IPS-11a (cell line): Measurements from ENCODE around the gene ZCCHC9.
"Not testable (repeated sequence)": the region's sequence is repeated elsewhere in the genome, so short reads cannot be mapped to it uniquely, and the experiment has no call there.

Experiments used
- H3K4me3 ChIP-seq: one replicate; pipeline ENCODE4 v1.5.1; 2013; ENCODE audit warnings: low read depth, low read length, control low read depth

Gene ZCCHC9, protein sequence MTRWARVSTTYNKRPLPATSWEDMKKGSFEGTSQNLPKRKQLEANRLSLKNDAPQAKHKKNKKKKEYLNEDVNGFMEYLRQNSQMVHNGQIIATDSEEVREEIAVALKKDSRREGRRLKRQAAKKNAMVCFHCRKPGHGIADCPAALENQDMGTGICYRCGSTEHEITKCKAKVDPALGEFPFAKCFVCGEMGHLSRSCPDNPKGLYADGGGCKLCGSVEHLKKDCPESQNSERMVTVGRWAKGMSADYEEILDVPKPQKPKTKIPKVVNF

DNA sequence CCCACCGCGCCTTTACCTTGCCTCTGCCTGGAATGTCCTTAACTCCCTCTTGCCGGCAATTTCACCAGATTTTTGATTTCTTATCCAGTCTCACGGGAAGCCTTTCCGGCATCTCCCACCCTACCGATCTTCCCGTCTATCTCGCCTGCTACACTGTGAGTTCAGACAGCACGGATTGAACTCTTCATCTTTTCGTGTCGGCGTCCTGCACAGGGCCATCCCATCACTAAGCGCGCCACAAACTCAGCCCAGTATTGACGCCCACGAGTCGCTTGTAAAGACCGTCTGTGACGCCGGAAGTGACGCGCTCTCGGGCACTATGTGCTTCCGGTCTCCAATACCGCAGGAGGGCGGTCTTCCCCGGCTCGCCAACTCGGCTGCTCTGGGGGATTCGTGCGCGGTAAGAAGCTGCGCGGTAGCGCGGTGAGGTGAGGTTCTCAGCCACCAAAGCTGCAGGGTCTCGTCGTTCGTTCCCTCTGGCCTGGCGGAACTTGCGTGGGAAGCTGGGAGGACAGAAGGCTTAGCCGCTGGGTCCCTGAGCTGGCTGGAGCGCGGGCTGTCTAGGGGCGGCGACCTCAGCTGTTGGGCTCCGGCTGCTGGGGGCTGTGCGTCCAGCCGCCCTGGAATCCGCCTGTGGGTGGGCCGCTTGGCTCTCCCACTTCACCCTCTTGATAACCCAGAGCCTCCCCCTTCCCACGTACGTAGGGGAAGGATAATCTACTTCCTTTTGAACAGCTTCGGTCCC, at the start of gene ZCCHC9:
TSS of gene ZCCHC9 (plus strand) at position 317 of the 745 bp plus-strand sequence. CDS start 3,171 bp downstream, outside the sequence.
- peak within 1 kb of the TSS; percentile 96 for H3K4me3 ChIP-seq

DNA sequence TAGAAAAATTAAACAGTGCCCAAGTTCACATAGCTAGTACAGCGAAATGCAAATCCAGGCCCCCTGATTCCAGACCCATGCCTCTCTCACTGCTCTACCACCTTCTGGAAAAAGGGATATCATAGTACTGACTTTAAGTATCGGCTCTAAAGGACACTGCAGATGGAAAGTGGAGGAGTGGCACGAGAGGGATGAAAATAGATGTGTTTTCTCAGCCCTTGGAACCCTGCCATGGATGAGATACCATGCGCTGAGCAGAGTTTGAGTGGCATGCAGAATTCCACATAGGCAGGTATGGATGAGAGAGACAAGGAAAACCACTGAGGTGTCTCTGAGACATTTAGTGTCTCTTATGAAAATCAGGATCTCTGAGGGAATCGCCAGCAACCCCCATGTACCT, 49.5 kb upstream of the ZCCHC9 start:
- no peak overlapping the region for H3K4me3 ChIP-seq

DNA sequence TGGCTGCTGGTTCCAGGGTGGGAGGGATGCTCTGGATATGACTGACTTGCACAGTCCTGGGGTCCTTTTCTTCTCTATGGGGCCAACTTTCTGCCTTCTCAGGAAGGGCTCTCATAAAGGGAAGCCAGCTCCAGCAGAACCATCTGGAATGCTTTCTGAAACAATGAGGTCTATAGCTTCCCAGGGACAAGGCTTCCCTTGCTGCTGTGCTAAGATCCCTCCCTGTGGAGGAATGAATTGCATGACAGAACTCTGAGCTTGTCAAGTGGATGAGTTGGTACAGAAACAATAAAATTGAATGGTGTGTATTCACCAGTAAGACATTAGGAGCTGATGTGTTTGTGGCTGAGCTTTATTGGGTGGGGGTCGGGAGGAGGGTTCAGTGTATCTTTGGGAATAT, 48.5 kb upstream of the ZCCHC9 start:
- H3K4me3 ChIP-seq: no peak overlapping the region

DNA sequence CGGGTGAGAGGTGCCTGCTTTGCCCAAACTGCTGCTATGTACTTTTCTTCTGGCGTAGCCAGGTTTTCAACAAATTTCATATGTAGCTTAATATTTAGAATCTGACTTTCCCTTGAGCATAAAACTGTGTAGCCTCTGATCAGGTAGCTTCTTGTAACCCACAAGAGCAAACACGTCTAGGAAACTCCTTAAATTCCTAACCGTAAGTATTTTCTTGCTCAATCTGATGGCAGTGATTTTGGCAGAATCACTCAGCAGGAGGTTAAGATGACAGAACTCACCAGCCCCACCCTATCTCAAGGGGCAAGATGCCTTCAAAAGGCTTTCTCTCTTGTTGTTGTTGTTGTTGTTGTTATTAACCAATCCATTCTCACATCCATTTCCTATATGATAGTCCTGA, 47.5 kb upstream of the ZCCHC9 start:
- no peak overlapping the region for H3K4me3 ChIP-seq

DNA sequence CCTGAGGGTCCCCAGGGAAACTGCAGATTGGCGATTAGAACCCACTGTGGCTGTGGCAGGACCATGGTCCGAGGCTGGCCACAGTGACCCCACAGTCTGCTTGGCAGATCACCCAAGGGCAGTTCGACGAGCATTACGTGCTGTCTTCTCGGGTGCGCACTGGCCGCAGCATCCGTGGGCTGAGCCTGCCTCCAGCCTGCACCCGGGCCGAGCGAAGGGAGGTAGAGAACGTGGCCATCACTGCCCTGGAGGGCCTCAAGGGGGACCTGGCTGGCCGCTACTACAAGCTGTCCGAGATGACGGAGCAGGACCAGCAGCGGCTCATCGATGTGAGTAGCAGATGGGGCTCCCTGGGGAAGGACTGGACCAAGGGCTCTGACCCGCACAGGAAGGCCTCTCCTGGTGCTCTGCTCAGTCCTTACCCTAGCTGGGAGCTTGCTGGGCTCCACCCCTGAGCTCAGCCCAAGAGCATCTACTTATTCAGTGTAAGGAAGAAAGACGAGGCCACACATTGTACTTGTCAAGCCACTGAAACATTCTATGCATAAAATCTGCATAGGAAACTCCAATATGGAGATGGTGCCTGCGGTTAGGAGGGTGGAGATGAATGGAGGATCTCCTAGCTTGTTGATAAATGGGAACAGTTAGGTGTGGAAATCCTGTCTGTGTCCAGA, 46.4 kb upstream of the ZCCHC9 start:
- no peak overlapping the region for H3K4me3 ChIP-seq

DNA sequence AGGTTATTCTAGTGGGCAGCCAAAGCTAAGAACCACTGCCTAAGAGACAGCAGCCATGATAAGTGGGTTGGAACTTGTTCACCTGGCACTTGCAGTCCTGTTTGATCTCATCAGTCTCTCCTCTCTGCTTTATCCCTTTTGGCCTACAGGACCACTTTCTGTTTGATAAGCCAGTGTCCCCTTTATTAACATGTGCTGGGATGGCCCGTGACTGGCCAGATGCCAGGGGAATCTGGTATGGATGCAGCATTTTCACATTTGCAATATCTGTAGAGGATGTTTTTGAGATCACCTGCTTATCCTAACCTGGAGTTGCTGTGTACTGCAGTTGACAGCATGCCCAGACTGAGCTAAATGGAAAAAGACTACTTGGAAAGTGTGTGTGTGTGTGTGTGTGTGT, 44.6 kb upstream of the ZCCHC9 start:
- no peak overlapping the region for H3K4me3 ChIP-seq

DNA sequence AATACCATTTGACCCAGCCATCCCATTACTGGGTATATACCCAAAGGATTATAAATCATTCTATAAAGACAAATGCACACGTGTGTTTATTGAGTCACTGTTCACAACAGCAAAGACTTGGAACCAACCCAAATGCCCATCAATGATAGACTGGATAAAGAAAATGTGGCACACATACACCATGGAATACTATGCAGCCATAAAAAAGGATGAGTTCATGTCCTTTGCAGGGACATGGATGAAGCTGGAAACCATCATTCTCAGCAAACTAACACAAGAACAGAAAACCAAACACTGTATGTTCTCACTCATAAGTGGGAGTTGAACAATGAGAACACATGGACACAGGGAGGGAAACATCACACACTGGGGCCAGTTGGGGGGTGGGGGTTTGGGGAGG, 38.6 kb upstream of the ZCCHC9 start:
- H3K4me3 ChIP-seq: not testable (repeated sequence)

DNA sequence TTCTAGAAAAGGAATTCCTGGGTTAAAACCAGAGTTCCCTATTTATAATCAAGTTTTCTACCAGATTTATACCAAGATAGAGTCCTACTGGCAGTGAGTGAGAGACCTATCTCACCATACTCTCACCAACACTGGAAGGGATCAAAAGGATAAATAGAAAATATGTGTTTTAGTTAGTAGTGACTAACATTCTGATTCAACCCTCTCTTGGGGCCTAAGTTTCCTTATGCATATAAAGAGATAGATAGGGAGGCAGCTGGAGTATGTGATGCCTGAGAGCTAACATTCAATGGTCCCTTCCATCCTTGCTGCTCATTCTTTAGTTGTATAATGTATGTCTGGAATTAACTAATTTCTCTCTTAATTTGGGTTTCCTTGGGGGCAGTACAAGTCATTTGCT, 36.3 kb upstream of the ZCCHC9 start:
- no peak overlapping the region for H3K4me3 ChIP-seq

DNA sequence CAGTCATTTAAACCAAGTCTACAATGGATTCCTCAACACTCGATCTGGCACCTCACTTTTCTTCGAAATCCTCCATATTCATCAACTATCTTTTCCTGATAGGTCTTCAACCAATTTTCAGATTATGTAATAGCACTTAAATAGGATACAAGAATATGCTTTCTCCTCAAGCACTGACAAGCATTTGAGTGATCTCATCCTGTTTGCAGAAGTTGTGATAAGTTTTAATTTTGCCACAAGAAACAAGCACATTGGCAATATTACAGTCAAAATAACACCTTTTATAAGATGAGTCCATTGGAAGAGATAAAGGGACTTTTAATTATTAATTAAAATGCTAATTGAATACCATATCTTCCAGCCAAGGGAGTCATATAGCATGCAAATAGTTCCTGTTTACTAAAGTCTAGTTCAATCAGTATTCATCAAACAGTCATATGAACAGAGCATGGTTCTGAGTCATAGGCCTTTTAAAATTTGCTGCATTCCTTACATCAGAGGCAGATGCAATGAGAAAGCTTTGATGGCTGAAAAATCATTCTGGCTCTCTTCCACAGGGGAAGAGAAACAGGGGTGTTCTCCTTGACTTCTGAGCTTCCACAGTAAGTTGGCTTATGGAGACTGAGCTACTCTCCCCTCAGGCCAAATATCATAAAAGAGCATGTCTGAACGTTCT, 32.7 kb upstream of the ZCCHC9 start:
- no peak overlapping the region for H3K4me3 ChIP-seq

DNA sequence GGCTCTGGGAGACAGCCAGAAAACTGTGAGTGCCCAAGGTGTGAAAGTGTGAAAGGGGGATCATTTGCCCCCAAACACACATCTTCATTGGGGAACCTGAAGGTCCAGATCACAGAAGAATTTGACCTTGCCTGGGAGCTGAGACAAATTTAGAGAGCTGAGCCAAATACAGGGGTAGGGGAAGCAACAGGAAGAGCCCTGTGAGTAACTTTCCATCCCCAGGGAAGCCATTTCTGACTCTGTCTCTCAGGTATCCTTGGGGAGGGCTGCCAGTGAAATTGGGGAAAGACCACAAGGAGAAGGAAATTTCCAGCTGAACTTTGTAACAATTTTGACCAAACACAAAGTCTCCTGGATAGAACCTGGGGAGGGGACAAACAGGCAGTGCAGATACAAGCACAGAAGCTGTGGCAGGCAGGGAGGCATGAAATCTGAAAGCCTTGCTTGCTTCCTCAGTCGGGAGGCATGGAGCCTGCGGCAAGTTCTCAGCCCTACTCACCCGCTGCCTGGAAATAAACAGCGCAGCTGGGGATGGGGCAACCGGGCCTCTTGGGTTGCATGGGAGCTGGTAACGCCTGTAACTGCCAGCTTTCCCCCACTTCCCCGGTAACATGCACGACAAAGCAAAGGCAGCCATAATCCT, 31.5 kb upstream of the ZCCHC9 start:
- H3K4me3 ChIP-seq: no peak overlapping the region

DNA sequence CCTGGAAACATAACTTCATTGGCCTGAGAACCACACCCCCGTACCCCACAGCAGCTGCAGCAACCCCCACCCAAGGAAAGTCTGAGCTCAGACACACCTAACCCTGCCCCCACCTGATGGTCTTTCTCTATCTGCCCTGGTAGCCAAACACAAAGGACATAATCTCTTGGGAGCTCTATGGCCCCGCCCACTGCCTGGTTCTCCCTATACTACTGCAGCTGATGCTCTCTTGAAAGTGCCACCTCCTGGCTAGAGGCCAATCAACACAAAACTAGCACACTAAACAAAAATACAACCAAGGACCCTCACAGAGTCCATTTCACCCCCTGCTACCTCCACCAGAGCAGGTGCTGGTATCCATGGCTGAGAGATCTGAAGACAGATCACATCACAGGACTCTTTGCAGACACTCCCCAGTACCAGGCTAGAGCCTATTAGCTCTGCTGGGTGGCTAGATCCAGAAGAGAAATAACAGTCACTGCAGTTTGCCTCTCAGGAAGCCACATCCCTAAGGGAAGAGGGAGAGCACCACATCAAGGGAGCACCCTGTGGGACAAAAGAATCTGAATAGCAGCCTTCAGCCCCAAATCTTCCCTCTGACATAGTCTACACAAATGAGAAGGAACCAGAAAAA, 30.9 kb upstream of the ZCCHC9 start:
- H3K4me3 ChIP-seq: not testable (repeated sequence)

DNA sequence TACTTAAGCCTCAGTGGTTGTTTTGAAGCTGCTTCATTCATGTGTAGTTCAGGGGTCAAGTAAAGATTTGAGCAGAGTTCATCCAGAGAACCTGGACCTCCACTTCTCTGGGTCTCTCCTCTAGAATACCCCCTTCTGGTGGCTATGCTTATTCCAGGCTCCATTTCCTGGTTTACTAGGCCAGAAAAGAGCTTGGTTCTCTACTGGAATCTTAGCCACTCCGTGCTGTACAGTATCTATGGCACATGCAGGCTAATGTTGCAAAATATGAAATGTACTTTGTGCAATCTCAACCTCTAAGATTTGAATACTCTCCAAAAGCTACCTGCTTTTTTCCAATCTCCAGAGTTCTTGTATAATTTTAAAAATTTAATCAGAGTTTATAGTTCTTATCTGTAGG, 17.4 kb upstream of the ZCCHC9 start:
- no peak overlapping the region for H3K4me3 ChIP-seq

DNA sequence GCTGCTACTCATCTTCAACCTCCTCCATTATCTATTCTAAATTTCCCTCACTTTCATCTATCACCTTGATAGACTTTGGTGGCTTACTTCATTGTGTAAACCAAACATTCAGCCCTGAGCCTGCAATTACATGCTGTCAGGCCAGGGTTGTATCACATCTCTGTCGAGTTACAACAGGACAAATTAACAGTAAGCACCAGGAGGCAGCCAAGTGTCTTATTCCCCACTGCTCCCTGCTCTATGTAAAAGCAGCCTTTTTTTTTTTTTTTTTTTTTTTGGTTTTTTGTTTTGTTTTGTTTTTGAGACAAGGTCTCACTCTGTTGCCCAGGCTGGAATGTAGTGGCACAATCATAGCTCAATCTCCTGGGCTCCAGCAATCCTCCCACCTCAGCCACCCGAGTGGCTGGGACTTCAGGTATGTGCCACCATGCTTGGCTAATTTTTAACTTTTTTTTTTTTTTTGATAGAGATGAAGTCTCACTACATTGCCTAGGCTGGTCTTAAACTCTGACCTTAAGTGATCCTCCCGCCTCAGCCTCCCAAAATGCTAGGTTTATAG, 15.2 kb upstream of the ZCCHC9 start:
- no peak overlapping the region for H3K4me3 ChIP-seq

DNA sequence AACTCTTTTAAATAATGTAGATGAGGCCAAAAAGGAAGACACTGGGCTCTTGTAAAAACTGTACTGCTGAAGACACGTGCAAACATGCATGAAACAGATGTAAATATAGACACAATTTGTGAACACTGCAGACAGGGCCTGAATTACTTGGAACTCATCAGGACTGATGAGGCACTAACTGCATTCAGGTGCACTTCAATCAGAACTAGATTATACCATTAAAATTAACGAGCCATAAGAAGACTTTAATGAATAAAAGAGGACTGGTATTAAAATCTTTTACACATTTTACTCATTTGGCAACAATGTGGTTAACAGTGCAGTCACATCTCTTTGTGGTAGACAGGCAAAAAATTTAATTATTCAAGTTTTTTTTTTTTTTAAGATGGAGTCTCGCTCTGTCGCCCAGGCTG, 13.4 kb upstream of the ZCCHC9 start:
- H3K4me3 ChIP-seq: no peak overlapping the region

DNA sequence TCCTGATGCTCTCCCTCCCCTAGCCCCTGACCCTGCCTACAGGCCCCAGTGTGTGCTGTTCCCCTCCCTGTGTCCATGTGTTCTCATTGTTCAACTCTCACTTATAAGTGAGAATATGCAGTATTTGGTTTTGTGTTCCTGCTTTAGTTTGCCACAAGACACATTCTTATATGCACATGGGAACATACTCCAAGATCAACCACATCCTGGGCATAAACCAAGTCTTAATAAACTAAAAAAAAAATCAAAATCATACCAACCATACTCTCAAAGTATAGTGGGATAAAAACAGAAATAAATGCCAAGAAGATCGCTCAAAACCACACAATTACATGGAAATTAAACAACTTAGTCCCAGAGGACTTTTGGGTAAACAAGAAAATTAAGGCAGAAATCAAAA, 11.2 kb upstream of the ZCCHC9 start:
- no peak overlapping the region for H3K4me3 ChIP-seq

DNA sequence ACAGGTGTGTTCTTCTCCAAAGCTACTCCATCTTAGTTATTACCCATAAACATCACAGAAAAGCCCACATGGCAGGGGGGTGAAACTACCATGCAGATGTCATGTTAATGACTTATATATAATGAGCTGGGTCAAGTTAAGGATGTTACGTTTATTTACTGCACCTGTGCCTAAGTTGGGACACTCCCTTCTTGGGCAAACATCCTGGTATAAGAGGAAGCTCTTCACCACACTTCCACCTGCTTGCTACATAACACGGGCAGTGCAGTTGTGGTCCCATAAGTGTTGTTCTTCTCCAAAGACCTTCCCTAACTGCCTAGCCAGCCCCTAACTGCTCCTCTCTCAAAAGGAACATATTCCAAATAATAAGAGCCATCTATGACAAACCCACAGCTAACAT, 9.3 kb upstream of the ZCCHC9 start:
- H3K4me3 ChIP-seq: no peak overlapping the region

DNA sequence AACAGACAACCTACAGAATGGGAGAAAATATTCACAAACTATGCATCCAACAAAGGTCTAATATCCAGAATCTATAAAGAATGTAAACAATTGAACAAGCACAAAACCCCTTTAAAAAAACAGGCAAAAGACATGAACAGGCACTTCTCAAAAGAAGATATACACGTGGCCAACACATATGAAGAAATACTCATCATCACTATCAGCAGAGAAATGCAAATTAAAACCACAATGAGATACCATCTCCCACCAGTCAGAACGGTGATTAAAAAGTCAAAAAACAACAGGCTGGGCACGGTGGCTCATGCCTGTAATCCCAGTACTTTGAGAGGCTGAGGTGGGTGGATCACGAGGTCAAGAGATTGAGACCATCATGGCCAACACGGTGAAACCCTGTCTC, 7.4 kb upstream of the ZCCHC9 start:
- not testable (repeated sequence) for H3K4me3 ChIP-seq

DNA sequence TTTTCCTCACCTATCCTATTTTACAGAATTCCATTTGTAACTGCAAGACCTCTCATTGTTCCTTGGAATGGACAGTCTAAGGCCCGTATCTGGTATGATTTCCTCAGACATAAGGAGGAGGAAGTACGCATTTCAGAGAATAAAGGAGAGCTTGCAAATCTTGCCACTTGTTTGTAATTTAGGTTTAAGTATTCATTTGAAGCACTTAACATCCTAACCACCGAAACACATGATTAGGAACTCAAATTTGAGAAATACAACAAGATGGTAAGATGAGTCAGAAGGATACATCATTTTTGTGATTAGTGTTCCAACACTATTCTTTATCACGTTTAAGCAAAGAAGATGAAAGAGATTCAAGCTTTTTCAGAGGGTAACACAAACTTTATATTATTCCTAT, 3.9 kb upstream of the ZCCHC9 start:
- H3K4me3 ChIP-seq: no peak overlapping the region

DNA sequence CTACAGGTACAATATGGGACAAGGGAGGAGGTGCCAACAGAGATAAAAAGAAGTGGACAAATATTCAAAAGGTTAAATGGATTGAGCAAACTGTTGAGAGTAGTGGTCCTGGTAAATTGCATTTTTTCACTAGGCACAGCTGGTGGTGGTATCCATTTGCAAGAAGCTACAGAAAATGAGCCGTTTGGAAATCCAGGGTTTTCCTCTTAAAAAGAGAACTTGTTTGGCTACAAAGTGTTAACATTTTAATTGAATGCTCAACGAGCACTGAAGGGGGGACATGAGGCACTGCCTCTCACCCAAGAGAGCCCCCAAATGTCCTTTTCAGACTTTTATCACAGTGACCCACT, 491 bp upstream of the ZCCHC9 start:
- peak overlapping the region; percentile 96 for H3K4me3 ChIP-seq

DNA sequence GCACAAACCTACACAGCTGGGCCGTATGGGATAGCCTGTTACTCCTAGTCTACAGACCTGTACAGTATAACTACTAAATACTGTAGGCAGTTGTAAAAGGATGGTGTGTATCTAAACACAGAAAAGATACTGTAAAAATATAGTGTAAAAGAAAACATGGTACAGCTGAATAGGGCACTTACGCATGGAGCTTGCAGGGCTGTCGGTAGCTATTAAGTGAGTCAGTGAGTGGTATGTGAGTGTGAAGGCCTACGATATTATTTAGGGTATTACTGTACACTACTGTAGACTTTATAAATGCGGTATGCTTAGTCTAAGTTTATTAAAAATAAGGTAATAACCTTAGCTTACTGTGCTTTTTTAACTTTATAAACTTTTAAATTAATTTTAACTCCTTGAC, 1.2 kb downstream of the ZCCHC9 start:
- no peak overlapping the region for H3K4me3 ChIP-seq
